CD4-positive, alpha-beta T cell (primary cell): ENCODE results near the gene NAA25. TPM values are rescaled to one million over a fixed set of nuclear protein-coding genes. Genes with fewer than 3 reads are reported as not detected.

ENCODE experiments used
- ATAC-seq: fragments of 200-7000 bp; cut with Tn5 transposase; one replicate; pipeline ENCODE4 v1.10.0; 2022; ENCODE audit warnings: mild to moderate bottlenecking; ENCODE audit not compliant: poor library complexity
- CTCF ChIA-PET: fragments of 350-600 bp; sonication (Branson Sonifier 250); formaldehyde crosslinking; loops from one replicate; lab custom pipeline; 2021; ENCODE audit warnings: antibody characterized with exemption, inconsistent platforms; lab: Charles Lee
- POLR2A ChIA-PET: fragments of 350-600 bp; sonication (Branson Sonifier 250); formaldehyde crosslinking; loops from one replicate; lab custom pipeline; 2021; ENCODE audit warnings: antibody characterized with exemption, inconsistent platforms; lab: Charles Lee
- DNase-seq, 14 experiments: peaks; one replicate each; pipeline ENCODE4 v3.0.0-alpha.2; 2013 to 2020; ENCODE audit warnings: mixed read lengths in 2 of 14
- H3K27ac ChIP-seq, 2 donors: one replicate each; pipeline versions ENCODE4 v1.5.1 to v1.7.0; 2013; ENCODE audit warnings: low read length in 2 of 2, low read depth in 1 of 2, mild to moderate bottlenecking in 1 of 2
- H3K27me3 ChIP-seq, 2 experiments: 1 replicate in 1 of 2; 2 replicates in 1 of 2; pipeline versions ENCODE4 v1.6.1 to v1.7.0; 2013; ENCODE audit warnings: low read length in 2 of 2, control low read depth in 1 of 2, mild to moderate bottlenecking in 1 of 2, moderate library complexity in 1 of 2; ENCODE audit not compliant: insufficient read depth in 2 of 2, control insufficient read depth in 1 of 2
- H3K36me3 ChIP-seq: one replicate; pipeline ENCODE4 v1.6.1; 2013; ENCODE audit warnings: low read length, control low read depth; ENCODE audit not compliant: insufficient read depth
- H3K4me1 ChIP-seq: one replicate; pipeline ENCODE4 v1.6.1; 2013; ENCODE audit warnings: low read length, control low read depth; ENCODE audit not compliant: insufficient read depth
- H3K4me3 ChIP-seq: one replicate; pipeline ENCODE4 v1.5.1; 2013; ENCODE audit warnings: mild to moderate bottlenecking, low read length, moderate library complexity
- H3K9me3 ChIP-seq, 2 experiments: 1 replicate in 1 of 2; 2 replicates in 1 of 2; pipeline versions ENCODE4 v1.6.1 to v1.7.0; 2013; ENCODE audit warnings: low read length in 2 of 2, mild to moderate bottlenecking in 2 of 2, control low read depth in 1 of 2, moderate library complexity in 1 of 2; ENCODE audit not compliant: control insufficient read depth in 1 of 2, insufficient read depth in 1 of 2
- H3K27ac Mint-ChIP-seq: one replicate; pipeline ENCODE4 v1.8.0; 2020; ENCODE audit warnings: mixed read lengths
- H3K27me3 Mint-ChIP-seq: one replicate; pipeline ENCODE4 v1.8.0; 2021; ENCODE audit warnings: mixed read lengths
- H3K36me3 Mint-ChIP-seq: one replicate; pipeline ENCODE4 v1.8.0; 2021; ENCODE audit warnings: low read depth, mixed read lengths
- H3K4me1 Mint-ChIP-seq: one replicate; pipeline ENCODE4 v1.8.0; 2021; ENCODE audit warnings: low read depth, mixed read lengths
- H3K4me3 Mint-ChIP-seq: one replicate; pipeline ENCODE4 v1.8.0; 2020; ENCODE audit warnings: mild to moderate bottlenecking, mixed read lengths
- H3K9me3 Mint-ChIP-seq: one replicate; pipeline ENCODE4 v1.8.0; 2020; ENCODE audit warnings: mixed read lengths
- CTCF ChIP-seq: fragments of 200-600 bp; IDR thresholded peaks from one replicate; pipeline ENCODE4 v1.8.0; 2022; ENCODE audit warnings: antibody characterized with exemption, mild to moderate bottlenecking
- intact Hi-C, 2 experiments: fragments of 100-400 bp; cut with DNase I in 1 of 2; cut with micrococcal nuclease in 1 of 2; formaldehyde crosslinking; loops; one replicate each; pipeline versions ENCODE4 v1.15.1 to v1.9.0; 2023 to 2025; cut with DNase I, micrococcal nuclease
- total RNA-seq, 174 experiments: library from RNA in 2 of 174; stranded (reverse) in 2 of 174; gene quantifications; one replicate each; pipeline ENCODE4 v1.2.3 and lab custom pipeline; 2021 to 2026

NAA25 gene
- total RNA-seq, 2 experiments from 2014 or later, result 31.1 to 34.6 TPM

GRCh38 chr12:112126911-112127310, 18.3 kb upstream of the NAA25 start:
- CTCF ChIA-PET, result no interaction called here
- intact Hi-C loops, result no loop called here
- ATAC-seq (no peak), DNase-seq (no peak)
- H3K36me3 ChIP-seq, result no peaks in the 10 kb centered on the region
- Mint-ChIP-seq H3K4me1 (peaks cover 58% of the 10 kb centered on the region), H3K4me3 (peak overlapping the region; percentile 87), H3K27ac (peak overlapping the region; percentile 76), H3K9me3 (no peaks in the 10 kb centered on the region), H3K27me3 (no peaks in the 10 kb centered on the region), H3K36me3 (peaks cover 3% of the 10 kb centered on the region)
- no peak overlapping the region for H3K4me3 ChIP-seq
- peaks cover 45% of the 10 kb centered on the region for H3K4me1 ChIP-seq
- no peaks in the 10 kb centered on the region for H3K9me3 ChIP-seq
- POLR2A ChIA-PET, result interaction anchor here (0.6 to 3.7 kb wide), 3 partner anchors 19 to 114 kb away, joined by 3 to 81 read pairs (median 4); partner anchors contain the start of genes ERP29, NAA25 and TMEM116
- H3K27ac ChIP-seq, result no peak overlapping the region
- H3K27me3 ChIP-seq, result no peaks in the 10 kb centered on the region
- TF ChIP-seq CTCF, result no peak

- ChIA-PET POLR2A (interaction anchor here (0.6 to 3.7 kb wide), 11 partner anchors 10 to 738 kb away, joined by 3 to 81 read pairs (median 5); partner anchors contain the start of genes ACAD10, BRAP, ERP29 and MAPKAPK5), CTCF (interaction anchor here (0.6 kb wide), 1 partner anchor 269 kb away, joined by 3 read pairs; no protein-coding TSS in a partner anchor)
- intact Hi-C loops, result loop anchor here in 1 of 2 experiments (1.0 kb wide), 1 partner anchor 18 kb away; the partner anchor contains the start of gene NAA25
- Histone ChIP-seq H3K27me3 (no peaks in the 10 kb centered on the region), H3K4me1 (peaks cover 45% of the 10 kb centered on the region), H3K9me3 (no peaks in the 10 kb centered on the region), H3K4me3 (peak overlapping the region; percentile 73), H3K36me3 (no peaks in the 10 kb centered on the region), H3K27ac (peak overlapping the region; percentile 49 to 68)
- no peaks in the 10 kb centered on the region for H3K9me3 Mint-ChIP-seq
- DNase-seq, result peak in 2 of 14 experiments; percentile 17 to 32
- peak overlapping the region; percentile 87 for H3K4me3 Mint-ChIP-seq
- H3K27ac Mint-ChIP-seq, result peak overlapping the region; percentile 76
- no peak for TF ChIP-seq CTCF
- peaks cover under 1% of the 10 kb centered on the region for H3K36me3 Mint-ChIP-seq
- peaks cover 49% of the 10 kb centered on the region for H3K4me1 Mint-ChIP-seq
- no peaks in the 10 kb centered on the region for H3K27me3 Mint-ChIP-seq
- no peak for ATAC-seq
Observed at GRCh38 chr12:112126000-112126438, 17.4 kb upstream of the NAA25 start.

GRCh38 chr12:112125250-112125999, 16.8 kb upstream of the NAA25 start, which contains the start of gene TRAFD1:
Gene TRAFD1 (plus strand): TSS chr12:112125560. CDS start chr12:112130523, 4,963 bp downstream.
- Mint-ChIP-seq H3K27me3 (no peaks in the 10 kb centered on the region), H3K4me1 (peaks cover 43% of the 10 kb centered on the region), H3K4me3 (peak within 1 kb of the TSS; percentile 87), H3K9me3 (no peaks in the 10 kb centered on the region), H3K36me3 (no peaks in the 10 kb centered on the region), H3K27ac (peak within 1 kb of the TSS; percentile 76)
- ChIA-PET CTCF (interaction anchor here (0.6 to 1.1 kb wide), 6 partner anchors 17 to 269 kb away, joined by 3 to 7 read pairs (median 3); partner anchors contain the start of gene NAA25), POLR2A (interaction anchor here (0.6 to 3.7 kb wide), 17 partner anchors 9 to 1390 kb away, joined by 3 to 81 read pairs (median 3); partner anchors contain the start of genes ACAD10, BRAP, ERP29 and MAPKAPK5)
- Histone ChIP-seq H3K27me3 (no peaks in the 10 kb centered on the region), H3K36me3 (no peaks in the 10 kb centered on the region), H3K4me1 (peaks cover 45% of the 10 kb centered on the region), H3K9me3 (no peaks in the 10 kb centered on the region), H3K27ac (peak within 1 kb of the TSS; percentile 68), H3K4me3 (peak within 1 kb of the TSS; percentile 73)
- intact Hi-C loops, result loop anchor here in 1 of 2 experiments (1.0 kb wide), 1 partner anchor 17 kb away; the partner anchor contains the start of gene NAA25
- DNase-seq, result peak; percentile 96 to 99 (median 98)
- no peak for TF ChIP-seq CTCF
- peak; percentile 98 for ATAC-seq
